ENCODE data around the gene LKAAEAR1. TPM values are rescaled to one million over a fixed set of nuclear protein-coding genes. Genes with fewer than 3 reads are reported as not detected.

The LKAAEAR1 gene
- polyA plus RNA-seq, 2 of the 4 experiments (the other 2 are of a cell fraction) = 0.14 to 0.56 TPM

- peak in 1 of 2 experiments; percentile 20; a peak in 3 of 6 replicates for ATAC-seq
- peak overlapping the region; percentile 71 for H3K4me3 ChIP-seq
- no peak for DNase-seq (ENCODE audit: low read depth in 1 of 2, low spot score in 1 of 2)
- TF ChIP-seq GATA3 (IDR thresholded peaks at IDR 0.05; ENCODE audit: borderline replicate concordance) = no peak
- TF ChIP-seq HMGXB4 (CRISPR knock-in tag; IDR thresholded peaks at IDR 0.05; ENCODE audit: borderline replicate concordance) = no peak
- POLR2A ChIA-PET = interaction anchor here (0.5 to 1.7 kb wide), 3 partner anchors 20 to 176 kb away, joined by 4 to 6 read pairs (median 4); partner anchors contain the start of gene TCEA2
- peak overlapping the region; percentile 99 for H3K4me2 ChIP-seq
- no peaks in the 10 kb centered on the region for H3K9me3 ChIP-seq
- peaks cover 25% of the 10 kb centered on the region for H3K4me1 ChIP-seq
- 5% methylated on average over 10 of the region's 13 CpGs for WGBS (ENCODE audit: missing lambda C conversion rate)
- FAIRE-seq = no peak
- H3K27ac ChIP-seq = peak overlapping the region; percentile 77 to 86; a peak in 5 of 6 replicates
- CTCF ChIA-PET = interaction anchor here (0.9 to 9.1 kb wide), 13 partner anchors 8 to 103 kb away, joined by 3 to 121 read pairs (median 6); partner anchors contain the start of gene SAMD10
Observed at GRCh38 chr20:64082820-64083377, 1.3 kb downstream of the LKAAEAR1 start.

- TF ChIP-seq ZSCAN20 (CRISPR knock-in tag; IDR thresholded peaks at IDR 0.05) = no peak
- no peak for TF ChIP-seq MAX (IDR thresholded peaks at IDR 0.05)
- TF ChIP-seq FOSB (CRISPR knock-in tag; IDR thresholded peaks at IDR 0.05) = no peak
- TF ChIP-seq SREBF2 (IDR thresholded peaks at IDR 0.05) = no peak
- TF ChIP-seq NPAS2 (CRISPR knock-in tag; IDR thresholded peaks at IDR 0.05; ENCODE audit: borderline replicate concordance) = no peak
- no peak for TF ChIP-seq SMC3 (IDR thresholded peaks at IDR 0.05)
- no peak for TF ChIP-seq CBX8 (IDR thresholded peaks at IDR 0.05)
- TF ChIP-seq CBX2 (IDR thresholded peaks at IDR 0.05; ENCODE audit: borderline replicate concordance, low read depth) = no peak
- TF ChIP-seq MYC (IDR thresholded peaks at IDR 0.05; ENCODE audit: borderline replicate concordance, low read length) = no peak
- no peak for TF ChIP-seq HOXB13 (CRISPR knock-in tag; IDR thresholded peaks at IDR 0.05; ENCODE audit: low read depth)
- TF ChIP-seq NFE2L2 (conservative IDR thresholded peaks at IDR 0.05; ENCODE audit: low read length) = no peak
- Histone ChIP-seq H3K4me2 (no peak overlapping the region; the same call in 2 of the 3 replicates), H3K4me3 (no peak overlapping the region), H3K9me3 (no peaks in the 10 kb centered on the region), H3K27ac (peak overlapping the region in 1 of 2 experiments; percentile 86; a peak in 1 of 6 replicates), H3K4me1 (peaks cover 27% of the 10 kb centered on the region)
- ATAC-seq = no peak
- FAIRE-seq = no peak
- POLR2A ChIA-PET = no interaction called here
- CTCF ChIA-PET = interaction anchor here (0.8 to 9.1 kb wide), 4 partner anchors 8 to 43 kb away, joined by 4 to 121 read pairs (median 40); no protein-coding TSS in a partner anchor
- 49% methylated on average over 7 of the region's 13 CpGs for WGBS (ENCODE audit: missing lambda C conversion rate)
- no peak for DNase-seq (ENCODE audit: low read depth in 1 of 2, low spot score in 1 of 2)
Observed at GRCh38 chr20:64082126-64082731, 2.0 kb downstream of the LKAAEAR1 start.

GRCh38 chr20:64081624-64081964 lies 2.6 kb downstream of the LKAAEAR1 start:
- FAIRE-seq = no peak
- H3K27ac ChIP-seq = no peak overlapping the region
- H3K9me3 ChIP-seq = no peaks in the 10 kb centered on the region
- ChIA-PET POLR2A (no interaction called here), CTCF (interaction anchor here (0.8 to 9.1 kb wide), 5 partner anchors 9 to 50 kb away, joined by 3 to 121 read pairs (median 26); no protein-coding TSS in a partner anchor)
- WGBS (ENCODE audit: missing lambda C conversion rate) = 90% methylated on average over 6 of the region's 6 CpGs
- no peak for ATAC-seq
- H3K4me2 ChIP-seq = no peak overlapping the region
- no peak for DNase-seq (ENCODE audit: low read depth in 1 of 2, low spot score in 1 of 2)
- H3K4me1 ChIP-seq = peaks cover 27% of the 10 kb centered on the region
- no peak for TF ChIP-seq HOXA7 (CRISPR knock-in tag; IDR thresholded peaks at IDR 0.05)
- no peak for TF ChIP-seq ATOH8 (CRISPR knock-in tag; IDR thresholded peaks at IDR 0.05; ENCODE audit: low read depth)
- TF ChIP-seq ZNF302 (CRISPR knock-in tag; IDR thresholded peaks at IDR 0.05) = no peak
- TF ChIP-seq PHF8 (IDR thresholded peaks at IDR 0.05; ENCODE audit: borderline replicate concordance, low read depth) = no peak
- TF ChIP-seq HES2 (IDR thresholded peaks at IDR 0.05) = no peak
- TF ChIP-seq POLR2A (IDR thresholded peaks at IDR 0.05; ENCODE audit: low read length) = no peak
- TF ChIP-seq RFX5 (IDR thresholded peaks at IDR 0.05) = no peak
- TF ChIP-seq HEYL (CRISPR knock-in tag; IDR thresholded peaks at IDR 0.05) = no peak
- no peak for TF ChIP-seq CTCF (IDR thresholded peaks at IDR 0.05)
- TF ChIP-seq TFCP2L1 (CRISPR knock-in tag; IDR thresholded peaks at IDR 0.05) = no peak
- TF ChIP-seq ZC3H11A (IDR thresholded peaks at IDR 0.05) = no peak
- no peak for TF ChIP-seq FOSL2 (IDR thresholded peaks at IDR 0.05)
- TF ChIP-seq FOSL2 (CRISPR knock-in tag; IDR thresholded peaks at IDR 0.05) = no peak
- H3K4me3 ChIP-seq = no peak overlapping the region

Data from A549 (cell line).